Measurements from ENCODE around the gene ATRNL1.
"Not testable (repeated sequence)": the region's sequence is repeated elsewhere in the genome, so short reads cannot be mapped to it uniquely, and the experiment has no call there.

ATRNL1 gene

GRCh38 chr10:115092555-115093285 is 445 bp upstream of the ATRNL1 start:
- peak; percentile 4 for DNase-seq

- DNase-seq = no peak
Measured at GRCh38 chr10:115093776-115094408, 727 bp downstream of the ATRNL1 start.

- DNase-seq = no peak
Measured at GRCh38 chr10:115094416-115095140, 1.4 kb downstream of the ATRNL1 start.

GRCh38 chr10:115095758-115096157 is 2.6 kb downstream of the ATRNL1 start:
- DNase-seq = no peak

GRCh38 chr10:115103700-115104099 is 10.5 kb downstream of the ATRNL1 start:
- DNase-seq = no peak

- not testable (repeated sequence) for DNase-seq
Measured at GRCh38 chr10:115105411-115105810, 12.2 kb downstream of the ATRNL1 start.

GRCh38 chr10:115107830-115108229 is 14.7 kb downstream of the ATRNL1 start:
- no peak for DNase-seq

GRCh38 chr10:115117301-115117700 is 24.1 kb downstream of the ATRNL1 start:
- DNase-seq = no peak

GRCh38 chr10:115118346-115118745 is 25.2 kb downstream of the ATRNL1 start:
- DNase-seq = no peak

GRCh38 chr10:115125505-115125904 is 32.3 kb downstream of the ATRNL1 start:
- DNase-seq = no peak

GRCh38 chr10:115129752-115130151 is 36.6 kb downstream of the ATRNL1 start:
- DNase-seq = no peak

- DNase-seq = no peak
Measured at GRCh38 chr10:115136616-115137015, 43.5 kb downstream of the ATRNL1 start.

- DNase-seq = no peak
Measured at GRCh38 chr10:115141254-115141653, 48.1 kb downstream of the ATRNL1 start.

GRCh38 chr10:115157357-115157756 is 64.2 kb downstream of the ATRNL1 start:
- no peak for DNase-seq

- no peak for DNase-seq
Measured at GRCh38 chr10:115163129-115163528, 70.0 kb downstream of the ATRNL1 start.

- DNase-seq = no peak
Measured at GRCh38 chr10:115164220-115164619, 71.1 kb downstream of the ATRNL1 start.

- DNase-seq = no peak
Measured at GRCh38 chr10:115167751-115168150, 74.6 kb downstream of the ATRNL1 start.

- no peak for DNase-seq
Measured at GRCh38 chr10:115171392-115171960, 78.3 kb downstream of the ATRNL1 start.

GRCh38 chr10:115173915-115174443 is 80.8 kb downstream of the ATRNL1 start:
- DNase-seq = no peak

- DNase-seq = not testable (repeated sequence)
Measured at GRCh38 chr10:115207276-115207675, 114.1 kb downstream of the ATRNL1 start.

GRCh38 chr10:115209133-115209532 is 116.0 kb downstream of the ATRNL1 start:
- DNase-seq = no peak

- DNase-seq = no peak
Measured at GRCh38 chr10:115214829-115215228, 121.7 kb downstream of the ATRNL1 start.

- DNase-seq = no peak
Measured at GRCh38 chr10:115219203-115219602, 126.0 kb downstream of the ATRNL1 start.
